ENCODE measurements around the gene WDR90.

The WDR90 gene

DNA sequence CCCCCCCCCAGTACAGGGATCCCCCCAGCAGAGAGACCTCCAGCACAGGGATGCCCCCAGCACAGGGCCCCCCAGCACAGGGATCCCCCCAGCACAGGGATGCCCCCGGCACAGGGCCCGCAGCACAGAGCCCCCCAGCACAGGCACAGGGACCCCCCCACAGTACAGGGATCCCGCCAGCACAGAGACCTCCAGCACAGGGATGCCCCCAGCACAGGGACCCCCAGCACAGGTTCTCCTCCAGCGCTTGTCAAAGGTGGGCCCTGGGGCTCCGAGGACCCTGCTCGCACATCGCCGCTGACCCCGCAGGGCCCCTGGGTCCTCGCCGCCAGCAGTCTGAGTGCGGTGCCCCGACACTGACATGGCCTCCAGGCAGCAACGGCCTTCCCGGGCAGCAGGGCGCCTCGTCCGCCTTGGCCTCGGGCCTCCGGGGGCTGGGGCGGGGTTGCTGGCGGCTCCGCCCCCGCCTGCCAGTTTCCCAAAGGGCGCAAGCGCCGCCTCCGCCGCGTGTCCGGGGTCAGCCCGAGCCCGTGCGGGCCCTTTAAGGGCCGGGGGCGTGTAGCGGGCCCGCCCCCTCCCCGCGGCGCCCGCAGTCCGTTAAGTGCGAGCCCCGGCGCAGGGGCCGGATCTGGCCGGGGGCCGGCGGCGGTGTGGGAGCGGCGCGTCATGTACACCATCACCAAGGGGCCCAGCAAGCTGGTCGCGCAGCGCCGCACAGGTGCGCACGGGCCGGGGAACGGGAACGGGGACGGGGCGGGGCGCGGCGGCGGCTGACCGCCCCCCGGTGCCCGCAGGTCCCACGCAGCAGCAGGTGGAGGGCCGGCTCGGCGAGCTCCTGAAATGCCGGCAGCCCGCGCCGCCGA, 7.6 kb upstream of the WDR90 start, which contains the start of gene MCRIP2:
TSS of gene MCRIP2 (plus strand) at position 503 of the 863 bp plus-strand sequence. CDS start at position 667, 164 bp downstream.
- Histone ChIP-seq H3K9me3 (ENCODE audit: low read length) (no peaks in the 10 kb centered on the region), H2AFZ (ENCODE audit: low read length) (no peak within 1 kb of the TSS), H3K36me3 (ENCODE audit: insufficient read depth, low read length) (peaks cover 5% of the 10 kb centered on the region; the same call in 1 of the 2 replicates), H3K9me2 (ENCODE audit: low read depth, low read length) (no peaks in the 10 kb centered on the region), H3K4me1 (ENCODE audit: insufficient read depth, low read length, severe bottlenecking) (peaks cover 46% of the 10 kb centered on the region), H3K9ac (ENCODE audit: low read length) (peak within 1 kb of the TSS; percentile 80), H3K4me3 (ENCODE audit: low read depth, low read length, poor library complexity, severe bottlenecking) (peak within 1 kb of the TSS; percentile 80), H3K79me2 (ENCODE audit: insufficient read depth, low read length) (no peaks in the 10 kb centered on the region), H3K27me3 (ENCODE audit: insufficient read depth, low read length) (no peaks in the 10 kb centered on the region), H3K27ac (ENCODE audit: low read depth, low read length, poor library complexity, severe bottlenecking) (peak within 1 kb of the TSS; percentile 40), H3K4me2 (ENCODE audit: low read length) (peak within 1 kb of the TSS; percentile 82), H3F3A (ENCODE audit: insufficient read depth, low read length) (no peaks in the 10 kb centered on the region), H4K20me1 (ENCODE audit: insufficient read depth, low read length) (no peaks in the 10 kb centered on the region)
- no peak for TF ChIP-seq EZH2 (IDR thresholded peaks at IDR 0.05; ENCODE audit: borderline replicate concordance, low read length)
- TF ChIP-seq, protein P1, sequence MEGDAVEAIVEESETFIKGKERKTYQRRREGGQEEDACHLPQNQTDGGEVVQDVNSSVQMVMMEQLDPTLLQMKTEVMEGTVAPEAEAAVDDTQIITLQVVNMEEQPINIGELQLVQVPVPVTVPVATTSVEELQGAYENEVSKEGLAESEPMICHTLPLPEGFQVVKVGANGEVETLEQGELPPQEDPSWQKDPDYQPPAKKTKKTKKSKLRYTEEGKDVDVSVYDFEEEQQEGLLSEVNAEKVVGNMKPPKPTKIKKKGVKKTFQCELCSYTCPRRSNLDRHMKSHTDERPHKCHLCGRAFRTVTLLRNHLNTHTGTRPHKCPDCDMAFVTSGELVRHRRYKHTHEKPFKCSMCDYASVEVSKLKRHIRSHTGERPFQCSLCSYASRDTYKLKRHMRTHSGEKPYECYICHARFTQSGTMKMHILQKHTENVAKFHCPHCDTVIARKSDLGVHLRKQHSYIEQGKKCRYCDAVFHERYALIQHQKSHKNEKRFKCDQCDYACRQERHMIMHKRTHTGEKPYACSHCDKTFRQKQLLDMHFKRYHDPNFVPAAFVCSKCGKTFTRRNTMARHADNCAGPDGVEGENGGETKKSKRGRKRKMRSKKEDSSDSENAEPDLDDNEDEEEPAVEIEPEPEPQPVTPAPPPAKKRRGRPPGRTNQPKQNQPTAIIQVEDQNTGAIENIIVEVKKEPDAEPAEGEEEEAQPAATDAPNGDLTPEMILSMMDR (IDR thresholded peaks at IDR 0.05; ENCODE audit: low read length) = no peak

DNA sequence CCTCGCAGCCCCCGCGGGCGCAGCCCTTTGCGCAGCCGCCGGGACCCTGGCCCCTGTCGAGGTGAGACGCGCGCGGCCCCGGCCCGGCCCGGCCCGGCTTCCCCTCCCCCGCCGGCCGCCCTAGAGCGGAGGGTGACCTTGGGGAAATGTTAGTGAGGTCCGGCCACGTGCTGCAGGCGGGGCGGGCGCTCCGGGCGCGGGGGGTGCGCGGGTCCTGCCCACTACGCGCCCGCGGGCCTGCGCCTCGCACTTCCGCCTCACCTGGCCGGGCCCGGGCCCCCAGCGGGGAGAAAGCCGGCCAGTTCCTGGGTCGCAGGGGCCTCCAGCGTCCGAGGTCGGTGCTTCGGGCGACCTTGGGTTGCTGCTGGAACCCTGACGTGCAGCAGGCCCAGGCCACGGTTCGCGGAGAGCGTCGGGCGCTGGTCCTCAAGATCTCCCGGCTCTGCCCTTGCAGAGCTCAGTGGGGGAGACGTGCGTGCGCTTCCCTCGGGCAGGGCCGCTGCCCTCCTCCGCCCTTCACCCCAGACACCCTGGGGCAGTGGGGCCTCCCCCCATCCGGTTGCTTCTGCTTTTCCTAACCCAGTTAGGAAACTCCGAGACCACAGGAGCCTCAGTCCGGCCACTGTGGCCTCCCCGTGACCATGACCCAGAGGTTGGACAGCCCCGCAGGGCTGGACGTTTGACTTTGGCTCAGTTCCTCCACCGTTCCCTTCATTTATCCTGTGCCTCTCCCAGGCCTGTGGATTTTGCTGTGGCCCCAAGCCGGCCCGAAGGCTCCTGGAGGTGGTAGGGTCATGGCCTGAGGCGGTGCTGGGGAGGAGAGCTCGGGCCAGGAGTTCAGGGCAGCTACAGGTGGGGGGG, 6.7 kb upstream of the WDR90 start:
- Histone ChIP-seq H3K4me1 (ENCODE audit: insufficient read depth, low read length, severe bottlenecking) (peaks cover 50% of the 10 kb centered on the region), H3F3A (ENCODE audit: insufficient read depth, low read length) (no peaks in the 10 kb centered on the region), H3K27ac (ENCODE audit: low read depth, low read length, poor library complexity, severe bottlenecking) (peak overlapping the region; percentile 40), H2AFZ (ENCODE audit: low read length) (no peak overlapping the region), H4K20me1 (ENCODE audit: insufficient read depth, low read length) (no peaks in the 10 kb centered on the region), H3K4me3 (ENCODE audit: low read depth, low read length, poor library complexity, severe bottlenecking) (peak overlapping the region; percentile 80), H3K9me2 (ENCODE audit: low read depth, low read length) (no peaks in the 10 kb centered on the region), H3K9ac (ENCODE audit: low read length) (peak overlapping the region; percentile 80), H3K79me2 (ENCODE audit: insufficient read depth, low read length) (no peaks in the 10 kb centered on the region), H3K4me2 (ENCODE audit: low read length) (peak overlapping the region; percentile 82), H3K27me3 (ENCODE audit: insufficient read depth, low read length) (no peaks in the 10 kb centered on the region), H3K36me3 (ENCODE audit: insufficient read depth, low read length) (peaks cover 10% of the 10 kb centered on the region; the same call in 1 of the 2 replicates), H3K9me3 (ENCODE audit: low read length) (no peaks in the 10 kb centered on the region)
- no peak for TF ChIP-seq EZH2 (IDR thresholded peaks at IDR 0.05; ENCODE audit: borderline replicate concordance, low read length)
- TF ChIP-seq, protein P1 (IDR thresholded peaks at IDR 0.05; ENCODE audit: low read length) = no peak

DNA sequence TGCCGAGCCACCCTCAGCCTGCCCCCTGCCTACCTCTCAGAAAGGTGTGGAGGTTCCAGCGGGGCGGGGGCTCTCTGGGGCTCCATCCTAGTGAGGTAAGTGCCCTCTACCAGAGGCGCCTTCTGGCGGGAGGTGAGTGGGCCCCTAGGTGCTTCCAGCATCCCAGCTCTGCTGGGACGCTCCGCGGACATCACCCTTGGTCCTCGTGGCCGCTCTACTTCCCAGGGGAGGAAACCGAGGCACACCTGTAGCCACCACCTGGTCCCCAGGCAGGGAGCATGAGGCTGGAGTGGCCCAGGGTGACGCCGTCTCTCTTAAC, 6.2 kb upstream of the WDR90 start:
- no peaks in the 10 kb centered on the region for H3K9me2 ChIP-seq (ENCODE audit: low read depth, low read length)
- H3K27me3 ChIP-seq (ENCODE audit: insufficient read depth, low read length) = no peaks in the 10 kb centered on the region
- H3K27ac ChIP-seq (ENCODE audit: low read depth, low read length, poor library complexity, severe bottlenecking) = peak overlapping the region; percentile 40
- peak overlapping the region; percentile 80 for H3K4me3 ChIP-seq (ENCODE audit: low read depth, low read length, poor library complexity, severe bottlenecking)
- no peak overlapping the region for H2AFZ ChIP-seq (ENCODE audit: low read length)
- H3F3A ChIP-seq (ENCODE audit: insufficient read depth, low read length) = no peaks in the 10 kb centered on the region
- TF ChIP-seq, protein P1 (IDR thresholded peaks at IDR 0.05; ENCODE audit: low read length) = no peak
- no peak for TF ChIP-seq EZH2 (IDR thresholded peaks at IDR 0.05; ENCODE audit: borderline replicate concordance, low read length)
- H3K36me3 ChIP-seq (ENCODE audit: insufficient read depth, low read length) = peaks cover 12% of the 10 kb centered on the region; the same call in 1 of the 2 replicates
- H3K9me3 ChIP-seq (ENCODE audit: low read length) = no peaks in the 10 kb centered on the region
- H3K4me1 ChIP-seq (ENCODE audit: insufficient read depth, low read length, severe bottlenecking) = peaks cover 52% of the 10 kb centered on the region
- H4K20me1 ChIP-seq (ENCODE audit: insufficient read depth, low read length) = no peaks in the 10 kb centered on the region
- H3K9ac ChIP-seq (ENCODE audit: low read length) = peak overlapping the region; percentile 80
- H3K79me2 ChIP-seq (ENCODE audit: insufficient read depth, low read length) = no peaks in the 10 kb centered on the region
- H3K4me2 ChIP-seq (ENCODE audit: low read length) = peak overlapping the region; percentile 82
